GM12892 (cell line): ENCODE data around the gene TPD52L1.

Experiments used
- POLR2A ChIP-seq: IDR thresholded peaks from 2 replicates; pipeline ENCODE4 v1.6.1; 2011; ENCODE audit warnings: low read depth, low read length, control low read depth
- POLR2AphosphoS5 ChIP-seq: IDR thresholded peaks from 2 replicates; pipeline ENCODE4 v1.6.1; 2011; ENCODE audit warnings: low read depth, low read length, control low read depth
- TAF1 ChIP-seq: IDR thresholded peaks from 2 replicates; pipeline ENCODE4 v1.6.1; 2011; ENCODE audit warnings: low read depth, mild to moderate bottlenecking, control low read depth, low read length, borderline replicate concordance

DNA sequence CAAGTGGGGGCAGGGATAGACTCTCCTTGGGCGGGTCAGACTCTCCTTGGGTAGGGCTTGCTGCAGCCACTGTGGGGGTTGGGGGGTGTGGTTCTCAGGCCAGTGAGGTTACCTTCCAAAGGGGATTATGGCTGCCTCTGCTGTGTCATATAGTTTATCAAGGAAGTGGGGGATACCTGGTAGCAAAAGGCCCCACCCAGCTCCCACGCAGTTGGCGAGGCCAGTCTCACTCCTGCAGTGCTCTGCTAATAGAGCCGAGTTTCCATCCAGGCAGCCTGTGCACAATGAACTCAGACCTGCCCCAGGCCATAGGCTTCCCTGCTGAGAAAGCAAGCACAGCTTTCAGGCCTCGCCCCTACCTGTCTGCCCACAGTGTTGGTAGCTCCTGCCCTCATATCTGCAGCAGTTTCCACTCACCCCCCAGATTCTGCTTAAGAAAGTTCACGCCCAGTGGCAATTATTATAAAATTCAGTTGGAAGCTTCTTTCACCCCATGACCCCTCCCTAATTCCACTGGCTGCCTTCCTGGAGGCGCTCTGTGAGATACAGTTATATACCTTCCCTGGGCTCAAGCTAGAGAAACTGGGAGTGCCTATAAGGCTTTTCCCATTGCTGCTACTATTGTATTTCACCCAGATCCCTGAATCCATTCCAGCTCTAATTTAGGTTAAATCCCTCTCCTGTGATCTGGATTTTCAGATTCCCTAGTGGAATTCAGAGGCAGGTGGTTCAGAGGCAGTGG, 92.1 kb downstream of the TPD52L1 start:
- no peak for TF ChIP-seq POLR2AphosphoS5
- no peak for TF ChIP-seq POLR2A
- TF ChIP-seq TAF1, result no peak
